Measurements from ENCODE around the gene PRUNE2. TPM values are rescaled to one million over a fixed set of nuclear protein-coding genes. Genes with fewer than 3 reads are reported as not detected.

Gene PRUNE2
- polyA plus RNA-seq, 3 donors, result 0.72 to 1.8 (median 1.5) TPM

GRCh38 chr9:76615177-76615603 lies 290.7 kb downstream of the PRUNE2 start:
- peak overlapping the region; percentile 39 to 98 (median 81) for H3K4me3 ChIP-seq (replicated peaks in 1 of 3; ENCODE audit: low read depth in 2 of 3, low read length in 3 of 3)
- peak overlapping the region; percentile 26 to 94 for H3K27ac ChIP-seq (ENCODE audit: low read depth in 1 of 2, low read length in 2 of 2)
- peaks cover 56% of the 10 kb centered on the region for H3K4me1 Mint-ChIP-seq
- no peaks in the 10 kb centered on the region for H3K9me3 ChIP-seq (replicated peaks in 1 of 2; ENCODE audit: control insufficient read depth in 1 of 2, insufficient read depth in 1 of 2, low read length in 2 of 2)
- 0% methylated on average over 3 of the region's 8 CpGs for WGBS (ENCODE audit: insufficient coverage)
- intact Hi-C loops (cut with micrococcal nuclease), result no loop called here
- TF ChIP-seq CTCF (IDR thresholded peaks at IDR 0.05), result no peak
- no peaks in the 10 kb centered on the region for H3K79me2 ChIP-seq (ENCODE audit: insufficient read depth, low read length)
- peak overlapping the region; percentile 87 for H3K4me2 ChIP-seq (replicated peaks; ENCODE audit: extremely low read depth, low read length, poor library complexity, severe bottlenecking)
- H3K4me1 ChIP-seq (ENCODE audit: control insufficient read depth in 1 of 2, insufficient read depth in 2 of 2, low read length in 2 of 2), result peaks cover 44 to 56% of the 10 kb centered on the region in 2 donors
- peaks cover 0 to 2% of the 10 kb centered on the region in 2 donors for H3K36me3 Mint-ChIP-seq
- H3K36me3 ChIP-seq (replicated peaks in 1 of 2; ENCODE audit: control insufficient read depth in 1 of 2, insufficient read depth in 2 of 2, low read length in 2 of 2), result no peaks in the 10 kb centered on the region
- DNase-seq, result peak; percentile 54 to 72 (median 66)
- H2AFZ ChIP-seq (ENCODE audit: insufficient read depth, low read depth, low read length, poor library complexity, severe bottlenecking), result peak overlapping the region; percentile 84
- H3K9me3 Mint-ChIP-seq, result peaks cover 0 to 3% (median 0%) of the 10 kb centered on the region in 7 donors
- no peaks in the 10 kb centered on the region for H4K20me1 ChIP-seq (ENCODE audit: insufficient read depth, low read length)
- peak overlapping the region; percentile 78 to 92 (median 87) for H3K27ac Mint-ChIP-seq
- H3K27me3 ChIP-seq (ENCODE audit: control insufficient read depth in 2 of 2, insufficient read depth in 2 of 2, low read length in 2 of 2), result no peaks in the 10 kb centered on the region
- H3K9ac ChIP-seq (ENCODE audit: insufficient read depth, low read length, poor library complexity, severe bottlenecking), result peak overlapping the region; percentile 64
- peak overlapping the region; percentile 73 to 86 for H3K4me3 Mint-ChIP-seq
- H3K27me3 Mint-ChIP-seq (ENCODE audit: low read depth in 3 of 3), result no peaks in the 10 kb centered on the region

- H3K4me1 ChIP-seq (ENCODE audit: control insufficient read depth in 1 of 2, insufficient read depth in 2 of 2, low read length in 2 of 2), result peaks cover 47 to 56% of the 10 kb centered on the region in 2 donors
- no peaks in the 10 kb centered on the region for H3K9me3 Mint-ChIP-seq
- H3K4me1 Mint-ChIP-seq, result peaks cover 56% of the 10 kb centered on the region
- no peak overlapping the region for H2AFZ ChIP-seq (ENCODE audit: insufficient read depth, low read depth, low read length, poor library complexity, severe bottlenecking)
- intact Hi-C loops (cut with micrococcal nuclease), result no loop called here
- 94% methylated on average over 3 of the region's 4 CpGs for WGBS (ENCODE audit: insufficient coverage)
- peak overlapping the region in 2 of 7 donors; percentile 83 to 92 for H3K27ac Mint-ChIP-seq
- no peaks in the 10 kb centered on the region for H3K79me2 ChIP-seq (ENCODE audit: insufficient read depth, low read length)
- H3K9ac ChIP-seq (ENCODE audit: insufficient read depth, low read length, poor library complexity, severe bottlenecking), result no peak overlapping the region
- peak overlapping the region; percentile 87 for H3K4me2 ChIP-seq (replicated peaks; ENCODE audit: extremely low read depth, low read length, poor library complexity, severe bottlenecking)
- no peaks in the 10 kb centered on the region for H4K20me1 ChIP-seq (ENCODE audit: insufficient read depth, low read length)
- H3K36me3 ChIP-seq (replicated peaks in 1 of 2; ENCODE audit: control insufficient read depth in 1 of 2, insufficient read depth in 2 of 2, low read length in 2 of 2), result no peaks in the 10 kb centered on the region
- peak overlapping the region in 1 of 2 donors; percentile 94 for H3K27ac ChIP-seq (ENCODE audit: low read depth in 1 of 2, low read length in 2 of 2)
- H3K4me3 Mint-ChIP-seq, result no peak overlapping the region
- no peak for TF ChIP-seq CTCF (IDR thresholded peaks at IDR 0.05)
- no peak for DNase-seq
- H3K9me3 ChIP-seq (replicated peaks in 1 of 2; ENCODE audit: control insufficient read depth in 1 of 2, insufficient read depth in 1 of 2, low read length in 2 of 2), result no peaks in the 10 kb centered on the region
- no peaks in the 10 kb centered on the region for H3K27me3 Mint-ChIP-seq (ENCODE audit: low read depth in 3 of 3)
- no peaks in the 10 kb centered on the region for H3K27me3 ChIP-seq (ENCODE audit: control insufficient read depth in 2 of 2, insufficient read depth in 2 of 2, low read length in 2 of 2)
- H3K4me3 ChIP-seq (replicated peaks in 1 of 3; ENCODE audit: low read depth in 2 of 3, low read length in 3 of 3), result no peak overlapping the region
- H3K36me3 Mint-ChIP-seq, result peaks cover 0 to 2% of the 10 kb centered on the region in 2 donors
Observed at GRCh38 chr9:76613974-76614373, 291.9 kb downstream of the PRUNE2 start.

Data from CD14-positive monocyte (primary cell).